ENCODE results near the gene WDR27.
A peak's percentile ranks its signal among the peaks of the same experiment; 100 is the strongest.

The WDR27 gene

DNA sequence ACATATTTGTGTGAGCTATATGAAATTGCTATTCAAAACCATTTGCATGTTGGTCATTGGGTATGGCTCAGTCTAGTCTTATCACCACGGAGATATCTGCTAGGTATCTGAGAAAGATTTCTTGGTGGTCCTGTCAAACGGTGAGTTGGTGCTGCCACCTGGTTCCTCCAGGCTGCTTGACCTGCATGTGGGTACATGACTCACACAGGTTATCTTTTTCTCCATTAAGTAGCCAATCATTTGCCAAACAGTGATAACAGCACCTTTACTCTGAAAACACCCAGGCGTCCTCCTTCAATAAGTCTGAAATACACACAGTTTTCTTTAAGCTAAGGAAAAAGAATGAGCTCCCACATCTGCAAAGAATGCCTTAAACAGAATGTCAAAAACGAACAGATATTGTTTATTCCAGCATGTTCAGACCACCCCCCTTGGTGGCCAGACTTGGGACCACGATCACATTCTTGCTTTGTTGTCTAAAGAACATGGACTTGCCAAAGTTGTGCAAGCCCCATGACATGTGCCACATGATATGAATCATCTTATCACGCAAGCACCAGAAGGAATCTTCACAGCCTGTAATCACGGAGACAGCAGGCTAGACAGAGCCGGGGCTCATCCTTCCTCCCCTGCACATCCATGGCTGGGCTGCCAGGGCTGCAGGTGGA is 247.5 kb downstream of the WDR27 start:
- no peak for TF ChIP-seq POLR2AphosphoS5 (IDR thresholded peaks at IDR 0.05; ENCODE audit: low read depth, low read length)
- TF ChIP-seq SIN3A (IDR thresholded peaks at IDR 0.05; ENCODE audit: borderline replicate concordance, insufficient read depth, low read length), result no peak
- no peak for TF ChIP-seq FOXP2 (optimal IDR thresholded peaks at IDR 0.05; ENCODE audit: borderline replicate concordance, extremely low read depth, extremely low read length, insufficient read depth)
- TF ChIP-seq, protein P1, sequence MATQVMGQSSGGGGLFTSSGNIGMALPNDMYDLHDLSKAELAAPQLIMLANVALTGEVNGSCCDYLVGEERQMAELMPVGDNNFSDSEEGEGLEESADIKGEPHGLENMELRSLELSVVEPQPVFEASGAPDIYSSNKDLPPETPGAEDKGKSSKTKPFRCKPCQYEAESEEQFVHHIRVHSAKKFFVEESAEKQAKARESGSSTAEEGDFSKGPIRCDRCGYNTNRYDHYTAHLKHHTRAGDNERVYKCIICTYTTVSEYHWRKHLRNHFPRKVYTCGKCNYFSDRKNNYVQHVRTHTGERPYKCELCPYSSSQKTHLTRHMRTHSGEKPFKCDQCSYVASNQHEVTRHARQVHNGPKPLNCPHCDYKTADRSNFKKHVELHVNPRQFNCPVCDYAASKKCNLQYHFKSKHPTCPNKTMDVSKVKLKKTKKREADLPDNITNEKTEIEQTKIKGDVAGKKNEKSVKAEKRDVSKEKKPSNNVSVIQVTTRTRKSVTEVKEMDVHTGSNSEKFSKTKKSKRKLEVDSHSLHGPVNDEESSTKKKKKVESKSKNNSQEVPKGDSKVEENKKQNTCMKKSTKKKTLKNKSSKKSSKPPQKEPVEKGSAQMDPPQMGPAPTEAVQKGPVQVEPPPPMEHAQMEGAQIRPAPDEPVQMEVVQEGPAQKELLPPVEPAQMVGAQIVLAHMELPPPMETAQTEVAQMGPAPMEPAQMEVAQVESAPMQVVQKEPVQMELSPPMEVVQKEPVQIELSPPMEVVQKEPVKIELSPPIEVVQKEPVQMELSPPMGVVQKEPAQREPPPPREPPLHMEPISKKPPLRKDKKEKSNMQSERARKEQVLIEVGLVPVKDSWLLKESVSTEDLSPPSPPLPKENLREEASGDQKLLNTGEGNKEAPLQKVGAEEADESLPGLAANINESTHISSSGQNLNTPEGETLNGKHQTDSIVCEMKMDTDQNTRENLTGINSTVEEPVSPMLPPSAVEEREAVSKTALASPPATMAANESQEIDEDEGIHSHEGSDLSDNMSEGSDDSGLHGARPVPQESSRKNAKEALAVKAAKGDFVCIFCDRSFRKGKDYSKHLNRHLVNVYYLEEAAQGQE (IDR thresholded peaks at IDR 0.05; ENCODE audit: insufficient read depth in 1 of 2, low read depth in 2 of 2, low read length in 2 of 2), result no peak
- no peak for TF ChIP-seq TAF1 (IDR thresholded peaks at IDR 0.05; ENCODE audit: borderline replicate concordance, insufficient read depth, low read length)

DNA sequence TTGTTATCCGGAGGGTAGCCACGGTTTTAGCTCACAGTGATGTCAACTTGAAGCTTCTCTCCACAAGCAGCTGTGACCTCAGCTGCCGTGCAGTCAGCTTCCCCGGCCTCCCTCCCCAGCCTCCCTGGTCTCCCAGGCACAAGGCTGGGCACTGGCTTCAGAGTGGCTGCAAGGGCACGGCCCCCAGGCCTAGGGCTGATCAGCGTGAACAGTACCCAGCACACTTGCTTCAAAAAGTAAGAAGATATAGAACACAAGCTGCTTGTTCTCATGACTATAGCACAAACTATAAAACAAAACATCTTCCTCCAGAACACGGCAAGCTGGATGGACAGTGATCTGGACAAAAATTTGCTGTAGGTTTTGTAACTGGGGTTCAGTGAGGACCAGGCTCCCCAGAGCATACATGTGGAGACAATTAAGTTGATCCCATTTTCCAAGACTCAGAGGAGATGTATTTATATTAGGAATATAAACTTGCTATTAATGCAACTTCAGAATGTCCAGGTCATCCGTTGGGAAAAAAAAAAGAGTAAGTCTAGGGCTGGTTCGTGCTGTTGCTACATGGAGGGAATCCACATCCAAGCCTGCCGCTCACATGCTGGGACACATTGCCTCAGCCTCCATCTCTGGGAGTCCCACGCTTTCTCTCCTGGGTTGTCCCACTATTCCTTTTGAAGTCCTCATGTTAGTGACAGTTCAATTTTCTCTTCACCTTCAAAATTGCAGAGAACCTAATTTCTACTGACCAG is 248.8 kb downstream of the WDR27 start:
- TF ChIP-seq POLR2AphosphoS5 (IDR thresholded peaks at IDR 0.05; ENCODE audit: low read depth, low read length) (no peak), SIN3A (IDR thresholded peaks at IDR 0.05; ENCODE audit: borderline replicate concordance, insufficient read depth, low read length) (no peak), TAF1 (IDR thresholded peaks at IDR 0.05; ENCODE audit: borderline replicate concordance, insufficient read depth, low read length) (no peak), FOXP2 (optimal IDR thresholded peaks at IDR 0.05; ENCODE audit: borderline replicate concordance, extremely low read depth, extremely low read length, insufficient read depth) (no peak)
- TF ChIP-seq, protein P1 (IDR thresholded peaks at IDR 0.05; ENCODE audit: insufficient read depth in 1 of 2, low read depth in 2 of 2, low read length in 2 of 2), result no peak

DNA sequence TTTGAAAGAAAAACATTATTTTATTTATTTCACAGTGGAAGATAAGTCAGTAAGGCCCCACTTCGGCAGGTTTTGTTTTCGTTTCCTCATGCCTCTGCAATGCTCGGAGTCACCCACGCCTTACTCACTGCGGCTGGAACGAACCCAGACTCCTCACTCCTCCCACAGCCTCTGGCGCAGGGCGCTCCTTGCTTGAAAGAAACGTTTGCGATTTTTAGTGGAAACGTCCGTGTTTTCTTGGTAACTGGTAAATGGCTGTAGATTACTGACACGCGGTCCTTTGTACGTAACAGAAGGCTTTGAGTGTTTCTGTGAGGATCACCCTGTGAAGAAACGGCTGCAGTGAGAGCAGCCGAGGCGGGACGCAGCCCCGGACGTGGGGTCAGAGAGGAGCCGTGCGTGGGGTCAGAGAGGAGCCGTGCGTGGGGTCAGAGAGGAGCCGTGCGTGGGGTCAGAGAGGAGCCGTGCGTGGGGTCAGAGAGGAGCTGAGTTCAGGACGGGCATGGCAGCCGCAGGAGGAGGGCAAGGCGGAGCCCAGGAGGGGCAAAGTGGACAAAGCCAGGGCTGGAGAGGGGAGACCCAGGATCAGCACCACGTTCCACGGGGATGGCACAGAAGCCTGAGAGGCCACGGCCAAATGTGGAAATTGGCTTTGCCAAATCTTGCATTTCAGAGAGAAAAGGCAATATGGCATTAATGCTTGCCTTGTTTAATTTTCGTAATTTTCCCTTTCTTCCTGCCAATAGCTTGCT is 249.5 kb downstream of the WDR27 start:
- TF ChIP-seq POLR2AphosphoS5 (IDR thresholded peaks at IDR 0.05; ENCODE audit: low read depth, low read length) (peak; percentile 35; the same call in 1 of the 2 replicates), SIN3A (IDR thresholded peaks at IDR 0.05; ENCODE audit: borderline replicate concordance, insufficient read depth, low read length) (no peak), TAF1 (IDR thresholded peaks at IDR 0.05; ENCODE audit: borderline replicate concordance, insufficient read depth, low read length) (no peak), FOXP2 (optimal IDR thresholded peaks at IDR 0.05; ENCODE audit: borderline replicate concordance, extremely low read depth, extremely low read length, insufficient read depth) (no peak)
- TF ChIP-seq, protein P1 (IDR thresholded peaks at IDR 0.05; ENCODE audit: insufficient read depth in 1 of 2, low read depth in 2 of 2, low read length in 2 of 2), result no peak

DNA sequence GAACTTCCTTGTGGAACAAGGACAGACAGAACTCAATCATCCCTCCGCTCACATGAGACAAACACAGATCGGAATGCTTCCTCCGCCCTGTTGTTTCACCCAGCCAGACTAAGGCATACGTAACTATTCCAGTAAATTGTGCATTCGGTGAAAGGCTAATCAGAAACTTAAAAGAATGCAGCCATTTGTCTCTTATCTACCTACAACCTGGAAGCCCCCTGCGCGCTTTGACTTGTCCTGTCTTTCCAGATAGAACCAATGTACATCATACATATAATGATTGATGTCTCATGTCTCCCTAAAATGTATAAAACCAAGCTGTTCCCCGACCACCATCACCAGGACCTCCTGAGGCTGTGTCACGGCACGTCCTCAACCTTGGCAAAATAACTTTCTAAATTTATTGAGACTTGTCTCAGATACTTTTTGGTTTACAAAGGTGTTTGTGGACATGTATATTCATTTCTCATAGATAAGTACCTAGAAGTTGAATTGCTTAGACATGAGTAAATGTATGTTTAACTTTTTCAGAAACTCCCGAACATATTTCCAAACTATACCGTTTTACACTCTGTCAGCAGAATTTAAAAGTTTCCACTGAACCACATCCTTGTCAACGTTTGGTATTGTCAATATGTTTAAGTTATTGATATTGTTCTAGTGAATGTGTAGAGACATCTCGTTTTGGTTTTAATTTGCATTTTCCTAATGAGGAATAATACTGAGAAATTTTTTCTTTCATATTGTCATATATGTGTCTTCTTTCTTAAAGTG is 250.6 kb downstream of the WDR27 start:
- TF ChIP-seq FOXP2 (optimal IDR thresholded peaks at IDR 0.05; ENCODE audit: borderline replicate concordance, extremely low read depth, extremely low read length, insufficient read depth) (no peak), POLR2AphosphoS5 (IDR thresholded peaks at IDR 0.05; ENCODE audit: low read depth, low read length) (no peak), SIN3A (IDR thresholded peaks at IDR 0.05; ENCODE audit: borderline replicate concordance, insufficient read depth, low read length) (no peak), TAF1 (IDR thresholded peaks at IDR 0.05; ENCODE audit: borderline replicate concordance, insufficient read depth, low read length) (no peak)
- TF ChIP-seq, protein P1 (IDR thresholded peaks at IDR 0.05; ENCODE audit: insufficient read depth in 1 of 2, low read depth in 2 of 2, low read length in 2 of 2), result no peak
